Mesodermal cell (in vitro differentiated cells): ENCODE measurements around the gene INPP5A.
"Not testable (repeated sequence)": the region's sequence is repeated elsewhere in the genome, so short reads cannot be mapped to it uniquely, and the experiment has no call there.

ENCODE experiments used
- H3K27ac ChIP-seq: 2 replicates; pipeline ENCODE4 v1.7.0; 2013; ENCODE audit warnings: mild to moderate bottlenecking, low read depth, low read length, moderate library complexity; ENCODE audit not compliant: severe bottlenecking
- H3K36me3 ChIP-seq: 2 replicates; pipeline ENCODE4 v1.7.1; 2013; ENCODE audit warnings: mild to moderate bottlenecking, low read length, moderate library complexity; ENCODE audit not compliant: control insufficient read depth, insufficient read depth
- H3K4me1 ChIP-seq: one replicate; pipeline ENCODE4 v1.7.1; 2013; ENCODE audit warnings: mild to moderate bottlenecking, low read length; ENCODE audit not compliant: insufficient read depth, control insufficient read depth, poor library complexity, severe bottlenecking
- H3K4me3 ChIP-seq: 2 replicates; pipeline ENCODE4 v1.7.0; 2013; ENCODE audit warnings: low read length, control low read depth, mild to moderate bottlenecking; ENCODE audit not compliant: insufficient read depth, poor library complexity, severe bottlenecking; ENCODE audit errors: extremely low read depth
- H3K9me3 ChIP-seq: 2 replicates; pipeline ENCODE4 v1.7.1; 2013; ENCODE audit warnings: mild to moderate bottlenecking, low read length, moderate library complexity; ENCODE audit not compliant: control insufficient read depth
- WGBS, 2 experiments: methylation state at CpG; one replicate each; pipeline ENCODE4 v1.1.5; 2013; ENCODE audit warnings: missing lambda C conversion rate in 2 of 2; ENCODE audit not compliant: insufficient coverage in 2 of 2; 5-methylcytosine and 5-hydroxymethylcytosine counted together

The INPP5A gene

DNA sequence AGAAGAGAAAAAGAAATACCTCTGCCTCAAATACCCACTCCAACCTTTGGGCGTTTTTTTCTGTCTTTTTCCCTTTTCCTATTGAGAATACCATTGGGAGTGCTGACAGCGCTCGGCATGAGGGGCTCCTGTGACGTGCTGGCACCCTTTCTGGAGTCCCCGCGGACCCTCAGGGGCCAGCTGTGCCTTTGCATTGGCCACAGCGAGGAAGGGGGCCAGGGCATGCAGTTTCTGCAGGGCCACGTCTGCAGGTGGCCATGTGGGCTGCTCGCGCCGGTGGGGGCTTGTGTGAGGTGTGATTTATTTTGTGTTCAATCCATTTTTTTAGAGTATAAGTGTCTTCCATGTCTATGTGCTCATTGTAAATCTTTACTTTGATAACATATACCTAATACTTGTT lies 57.4 kb downstream of the INPP5A start:
- WGBS, 2 experiments, result 88 to 96% methylated on average over 6 to 11 of the region's 11 CpGs
- H3K36me3 ChIP-seq, result no peaks in the 10 kb centered on the region

DNA sequence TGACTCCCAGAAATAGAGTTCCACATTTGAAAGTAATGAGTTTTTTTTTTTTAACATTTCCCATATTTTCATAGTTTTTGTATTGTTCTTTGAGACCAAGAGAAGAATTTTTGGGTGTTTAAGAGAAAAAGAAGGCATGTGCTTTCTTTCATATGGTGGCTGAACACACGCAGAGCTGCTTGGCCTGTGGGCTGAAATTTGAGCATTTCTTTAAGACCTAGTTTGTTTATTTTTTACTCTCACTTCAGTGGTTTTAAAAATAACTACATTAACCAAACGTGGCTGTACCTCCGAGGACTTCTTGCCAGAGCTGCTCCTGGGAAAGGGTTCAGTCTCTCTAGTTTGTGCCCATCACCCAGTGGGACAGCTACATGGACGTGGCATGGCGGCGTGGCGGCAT lies 58.3 kb downstream of the INPP5A start:
- H3K36me3 ChIP-seq, result no peaks in the 10 kb centered on the region
- H3K9me3 ChIP-seq, result peaks cover 19% of the 10 kb centered on the region
- WGBS, 2 experiments, result 86 to 98% methylated on average over 6 to 7 of the region's 7 CpGs
- peaks cover 20% of the 10 kb centered on the region for H3K4me1 ChIP-seq
- no peak overlapping the region for H3K27ac ChIP-seq
- no peak overlapping the region for H3K4me3 ChIP-seq

More for the DNA sequence above, 57.4 kb downstream of the INPP5A start:
- H3K9me3 ChIP-seq, result peaks cover 11% of the 10 kb centered on the region
- peaks cover 22% of the 10 kb centered on the region for H3K4me1 ChIP-seq
- H3K4me3 ChIP-seq, result no peak overlapping the region
- H3K27ac ChIP-seq, result no peak overlapping the region

DNA sequence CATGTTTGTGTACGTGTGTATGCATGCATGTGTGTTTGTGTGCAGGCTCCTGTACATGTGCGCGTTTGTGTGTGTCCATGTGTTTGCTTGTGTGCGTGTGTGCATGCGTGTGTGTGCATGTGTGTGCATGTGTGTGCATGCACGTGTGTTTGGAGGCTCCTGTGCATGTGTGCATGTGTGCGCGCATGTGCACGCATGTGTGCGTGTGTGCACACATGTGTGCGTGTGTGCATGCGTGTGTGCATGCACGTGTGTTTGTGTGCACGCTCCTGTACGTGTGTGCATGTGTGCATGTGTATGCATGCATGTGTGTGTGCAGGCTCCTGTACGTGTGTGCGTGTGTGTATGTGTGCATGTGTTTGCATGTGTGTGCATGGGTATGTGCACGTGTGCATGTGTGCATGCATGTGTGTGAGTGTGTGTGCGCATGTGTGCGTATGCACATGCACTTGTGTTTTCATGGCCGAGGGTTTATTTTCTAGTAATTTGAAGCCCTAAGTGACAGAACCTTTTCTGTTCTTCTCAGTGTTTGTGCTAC lies 59.2 kb downstream of the INPP5A start:
- no peak overlapping the region for H3K4me3 ChIP-seq
- WGBS, 2 experiments, result 92 to 95% methylated on average over 18 of the region's 21 CpGs
- H3K36me3 ChIP-seq, result no peaks in the 10 kb centered on the region
- H3K4me1 ChIP-seq, result peaks cover 10% of the 10 kb centered on the region
- H3K27ac ChIP-seq, result no peak overlapping the region
- peaks cover 20% of the 10 kb centered on the region for H3K9me3 ChIP-seq

DNA sequence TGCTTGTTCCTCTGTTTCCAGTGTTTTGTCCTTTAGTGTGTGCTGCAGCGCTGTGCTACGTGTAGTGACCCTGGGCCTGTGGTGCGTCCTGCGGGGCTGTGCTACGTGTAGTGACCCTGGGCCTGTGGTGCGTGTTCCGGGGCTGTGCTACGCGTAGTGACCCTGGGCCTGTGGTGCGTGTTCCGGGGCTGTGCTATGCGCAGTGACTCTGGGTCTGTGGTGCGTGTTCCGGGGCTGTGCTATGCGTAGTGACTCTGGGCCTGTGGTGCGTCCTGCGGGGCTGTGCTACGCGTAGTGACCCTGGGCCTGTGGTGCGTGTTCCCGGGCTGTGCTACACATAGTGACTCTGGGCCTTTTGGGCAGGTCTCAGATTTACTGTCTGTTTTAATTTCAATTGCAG lies 60.1 kb downstream of the INPP5A start:
- H3K9me3 ChIP-seq, result peaks cover 20% of the 10 kb centered on the region
- H3K36me3 ChIP-seq, result no peaks in the 10 kb centered on the region
- no peak overlapping the region for H3K27ac ChIP-seq
- 94 to 96% methylated on average over 20 to 21 of the region's 21 CpGs for WGBS, 2 experiments
- H3K4me1 ChIP-seq, result peaks cover 8% of the 10 kb centered on the region
- H3K4me3 ChIP-seq, result no peak overlapping the region

DNA sequence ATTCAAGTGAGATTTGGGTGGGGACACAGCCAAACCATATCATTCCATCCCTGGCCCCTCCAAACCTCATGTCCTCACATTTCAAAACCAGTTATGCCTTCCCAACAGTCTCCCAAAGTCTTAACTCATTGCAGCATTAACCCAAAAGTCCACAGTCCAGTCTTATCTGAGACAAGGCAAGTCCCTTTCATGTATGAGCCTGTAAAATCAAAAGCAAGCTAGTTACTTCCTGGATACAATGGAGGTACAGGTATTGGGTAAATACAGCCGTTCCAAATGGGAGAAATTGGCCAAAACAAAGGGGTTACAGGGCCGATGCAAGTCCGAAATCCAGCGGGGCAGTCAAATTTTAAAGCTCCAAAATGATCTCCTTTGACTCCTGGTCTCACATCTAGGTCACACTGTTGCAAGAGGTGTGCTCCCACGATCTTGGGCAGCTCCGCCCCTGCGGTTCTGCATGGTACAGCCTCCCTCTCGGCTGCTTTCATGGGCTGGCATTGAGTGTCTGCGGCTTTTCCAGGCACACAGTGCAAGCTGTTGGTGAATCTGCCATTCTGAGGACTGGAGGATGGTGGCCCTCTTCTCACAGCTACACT lies 61.5 kb downstream of the INPP5A start:
- not testable (repeated sequence) for H3K27ac ChIP-seq, H3K4me1 ChIP-seq, H3K4me3 ChIP-seq, H3K36me3 ChIP-seq
- WGBS, 2 experiments, result 90 to 92% methylated on average over 9 of the region's 9 CpGs
- peaks cover 20% of the 10 kb centered on the region for H3K9me3 ChIP-seq

DNA sequence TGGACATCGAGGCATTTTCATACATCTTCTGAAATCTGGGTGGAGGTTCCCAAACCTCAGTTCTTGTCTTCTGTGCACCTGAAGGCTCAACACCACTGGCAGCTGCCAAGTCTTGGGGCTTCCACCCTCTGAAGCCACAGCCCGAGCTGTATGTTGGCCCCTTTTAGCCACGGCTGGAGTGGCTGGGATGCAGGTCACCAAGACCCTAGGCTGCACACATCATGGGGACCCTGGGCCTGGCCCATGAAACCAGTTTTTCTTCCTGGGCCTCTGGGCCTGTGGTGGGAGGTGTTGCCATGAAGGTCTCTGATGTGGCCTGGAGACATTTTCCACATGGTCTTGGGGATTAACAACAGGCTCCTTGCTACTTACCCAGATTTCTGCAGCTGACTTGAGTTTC lies 62.1 kb downstream of the INPP5A start:
- H3K36me3 ChIP-seq, result no peaks in the 10 kb centered on the region
- H3K27ac ChIP-seq, result no peak overlapping the region
- H3K4me3 ChIP-seq, result no peak overlapping the region
- H3K4me1 ChIP-seq, result peaks cover 3% of the 10 kb centered on the region
- peaks cover 20% of the 10 kb centered on the region for H3K9me3 ChIP-seq
- WGBS, 2 experiments, result 96 to 100% methylated on average over 3 of the region's 3 CpGs

DNA sequence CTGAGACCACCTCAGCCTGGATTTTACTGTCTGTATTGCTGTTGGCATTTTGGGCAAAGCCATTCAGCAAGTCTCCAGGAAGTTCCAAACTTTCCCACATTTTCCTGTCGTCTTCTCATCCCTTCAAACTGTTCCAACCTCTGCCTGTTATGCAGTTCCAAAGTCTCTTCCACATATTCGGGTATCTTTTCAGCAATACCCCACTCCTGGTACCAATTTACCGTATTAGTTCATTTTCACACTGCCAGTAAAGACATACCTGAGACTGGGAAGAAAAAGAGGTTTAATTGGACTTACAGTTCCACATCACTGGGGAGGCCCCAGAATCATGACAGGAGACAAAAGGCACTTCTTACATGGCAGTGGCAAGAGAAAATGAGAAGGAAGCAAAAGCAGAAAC lies 62.8 kb downstream of the INPP5A start:
- Histone ChIP-seq H3K9me3 (peaks cover 20% of the 10 kb centered on the region), H3K27ac (no peak overlapping the region), H3K36me3 (no peaks in the 10 kb centered on the region), H3K4me1 (peaks cover 3% of the 10 kb centered on the region), H3K4me3 (no peak overlapping the region)
- 82 to 100% methylated on average over 1 of the region's 3 CpGs for WGBS, 2 experiments

DNA sequence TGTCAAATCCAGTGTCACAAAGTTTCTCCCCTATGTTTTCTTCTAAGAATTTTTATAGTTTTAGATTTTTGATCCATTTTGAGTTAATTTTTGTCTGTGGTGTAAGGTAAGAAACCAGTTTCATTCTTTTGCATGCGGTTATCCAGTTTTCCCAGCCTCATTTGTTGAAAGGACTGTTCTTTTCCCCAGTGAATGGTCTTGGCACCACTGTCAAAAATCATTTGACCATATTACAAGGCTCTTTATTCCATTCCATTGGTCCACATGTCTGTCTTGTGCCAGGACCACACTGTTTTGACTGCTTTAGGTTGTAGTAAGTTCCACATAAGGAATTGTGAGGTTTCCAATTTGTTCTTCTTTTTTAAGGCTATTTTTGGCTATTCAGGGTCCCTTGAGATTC lies 64.0 kb downstream of the INPP5A start:
- H3K36me3 ChIP-seq, result no peaks in the 10 kb centered on the region
- H3K4me3 ChIP-seq, result no peak overlapping the region
- WGBS, 2 experiments, result 100% methylated on average over 1 of the region's 1 CpG
- H3K27ac ChIP-seq, result no peak overlapping the region
- peaks cover 20% of the 10 kb centered on the region for H3K9me3 ChIP-seq
- no peaks in the 10 kb centered on the region for H3K4me1 ChIP-seq

DNA sequence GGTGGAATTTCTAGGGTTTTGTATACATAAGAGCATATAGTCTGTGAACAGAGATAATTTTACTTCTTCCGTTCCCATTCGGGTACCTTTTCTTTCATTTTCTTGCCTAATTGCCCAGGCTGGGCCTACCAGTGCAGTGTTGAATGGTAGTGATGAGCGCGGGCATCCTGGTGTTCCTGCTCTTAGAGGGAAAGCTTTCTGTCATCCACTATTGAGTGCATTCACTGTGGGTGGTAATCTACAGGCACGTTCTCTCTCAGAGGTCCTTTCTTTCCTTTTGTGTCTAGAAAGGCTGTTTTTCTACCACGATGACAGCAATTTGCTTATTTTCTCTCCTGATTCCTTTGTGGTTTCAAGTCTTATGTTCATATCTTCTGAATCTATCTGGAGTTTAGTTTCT lies 65.0 kb downstream of the INPP5A start:
- H3K9me3 ChIP-seq, result peaks cover 20% of the 10 kb centered on the region

DNA sequence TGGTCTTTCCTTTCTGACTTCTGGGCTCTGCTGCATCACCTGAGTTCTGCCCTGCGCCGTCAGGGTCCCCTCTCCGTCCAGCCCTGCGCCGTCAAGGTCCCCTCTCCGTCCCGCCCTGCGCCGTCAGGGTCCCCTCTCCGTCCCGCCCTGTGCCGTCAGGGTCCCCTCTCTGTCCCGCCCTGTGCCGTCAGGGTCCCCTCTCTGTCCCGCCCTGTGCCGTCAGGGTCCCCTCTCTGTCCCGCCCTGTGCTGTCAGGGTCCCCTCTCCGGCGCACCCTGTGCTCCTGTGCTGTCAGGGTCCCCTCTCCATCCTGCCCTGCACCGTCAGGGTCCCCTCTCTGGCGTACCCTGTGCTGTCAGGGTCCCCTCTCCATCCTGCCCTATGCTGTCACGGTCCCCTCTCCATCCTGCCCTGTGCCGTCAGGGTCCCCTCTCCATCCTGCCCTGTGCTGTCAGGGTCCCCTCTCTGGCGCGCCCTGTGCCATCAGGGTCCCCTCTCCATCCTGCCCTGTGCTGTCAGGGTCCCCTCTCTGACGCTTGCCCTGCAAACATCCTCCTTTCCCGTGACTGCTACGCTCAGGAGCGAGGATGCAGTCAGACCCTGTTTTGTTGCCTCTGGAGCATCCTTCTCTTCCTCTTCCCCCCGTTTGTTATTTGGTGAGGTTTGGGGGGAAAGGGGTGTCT lies 66.4 kb downstream of the INPP5A start:
- WGBS, 2 experiments, result 97 to 99% methylated on average over 22 to 28 of the region's 30 CpGs
- Histone ChIP-seq H3K36me3 (no peaks in the 10 kb centered on the region), H3K4me3 (no peak overlapping the region), H3K27ac (no peak overlapping the region), H3K4me1 (no peaks in the 10 kb centered on the region), H3K9me3 (peaks cover 14% of the 10 kb centered on the region)

More for the DNA sequence above, 65.0 kb downstream of the INPP5A start:
- 55 to 77% methylated on average over 1 to 3 of the region's 6 CpGs for WGBS, 2 experiments
- no peaks in the 10 kb centered on the region for H3K36me3 ChIP-seq
- H3K4me1 ChIP-seq, result no peaks in the 10 kb centered on the region
- H3K4me3 ChIP-seq, result no peak overlapping the region
- H3K27ac ChIP-seq, result no peak overlapping the region

DNA sequence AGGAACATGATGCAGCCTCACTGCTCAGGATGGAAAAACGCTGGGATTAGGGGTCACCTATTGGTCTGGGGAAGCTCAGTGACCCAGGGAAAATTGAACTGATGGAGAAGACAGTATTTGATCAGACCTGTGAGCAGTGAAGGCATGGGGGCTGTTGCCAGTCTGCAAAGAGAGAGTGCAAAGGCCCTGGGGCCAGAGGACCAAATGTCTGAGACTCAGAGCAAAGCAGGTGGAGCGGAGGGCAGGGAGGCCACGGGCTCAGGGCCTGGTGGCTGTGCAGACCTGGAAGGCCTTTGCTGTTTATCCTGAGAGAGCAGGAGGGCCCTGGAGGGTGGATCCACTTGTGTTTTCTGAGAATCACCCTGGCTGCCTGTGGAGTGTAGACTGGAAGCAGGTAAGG lies 67.1 kb downstream of the INPP5A start:
- 83 to 100% methylated on average over 2 to 3 of the region's 3 CpGs for WGBS, 2 experiments
- Histone ChIP-seq H3K9me3 (peaks cover 13% of the 10 kb centered on the region), H3K4me1 (no peaks in the 10 kb centered on the region), H3K4me3 (no peak overlapping the region), H3K36me3 (no peaks in the 10 kb centered on the region), H3K27ac (no peak overlapping the region)
